Left colon (tissue), 2 donors: ENCODE measurements around the gene DRC7. TPM values are rescaled to one million over a fixed set of nuclear protein-coding genes. Genes with fewer than 3 reads are reported as not detected.

ENCODE experiments used
- microRNA-seq, 2 donors: library from miRNA; unstranded; fragments of <30 nt; microRNA quantifications; one replicate each; pipeline versions ENCODE4 v1.1.0 to v1.2.0, GENCODE V29; 2020
- total RNA-seq, 2 donors: library from RNA; stranded (reverse); fragmentation: NEBNext Ultra II Directional; extraction: Animal tissue kit (Norgen Biotek cat#: 25700); gene quantifications; one replicate each; pipeline ENCODE4 v1.2.1, GENCODE V29; 2021
- donor health status: DM: no; HTN: no; CAD: no.
- donor health status: DM: yes; HTN: yes; CAD: no.

The DRC7 gene
- total RNA-seq, 2 donors from 2014 or later, result not detected

Small RNA genes within 50 kb of the gene (microRNA-seq; reads per million reads assigned to microRNA genes)
- 0 reads per million in 2 donors for gene MIR6772

Other genes with a start within 250 kb of the DRC7 start
- 10 to 100 TPM; 47.3 to 72.5 TPM for gene CIAPIN1, start 247.4 kb upstream of the DRC7 start, total RNA-seq
- 100 to 1,000 TPM; 107 to 117 TPM for gene COQ9, start 247.3 kb upstream of the DRC7 start, total RNA-seq
- 10 to 100 TPM; 48.9 to 50.0 TPM for gene POLR2C, start 232.1 kb upstream of the DRC7 start, total RNA-seq
- 100 to 1,000 TPM; 145 to 152 TPM for gene DOK4, start 208.3 kb upstream of the DRC7 start, total RNA-seq
- 1 to 10 TPM; 1.9 to 2.8 TPM for gene CCDC102A, start 158.2 kb upstream of the DRC7 start, total RNA-seq
- 1 to 10 TPM; 2.0 to 2.7 TPM for gene ADGRG5, start 152.2 kb upstream of the DRC7 start, total RNA-seq
- 100 to 1,000 TPM in 1 of 2 donors, 10 to 100 TPM in 1; 81.2 to 111 TPM for gene ADGRG1, start 66.2 kb upstream of the DRC7 start, total RNA-seq
- gene ADGRG3, start 26.5 kb upstream of the DRC7 start, total RNA-seq, result 1 to 10 TPM in 1 of 2 donors, under 1 TPM in 1; 0.98 to 1.4 TPM
- gene KATNB1, start 41.0 kb downstream of the DRC7 start, total RNA-seq, result 10 to 100 TPM; 17.2 to 18.1 TPM
- gene KIFC3, start 107.7 kb downstream of the DRC7 start, total RNA-seq, result 1 to 10 TPM; 4.3 to 5.6 TPM